GM19463 (cell line): ENCODE data around the gene ZNF672.
"Not testable (repeated sequence)": the region's sequence is repeated elsewhere in the genome, so short reads cannot be mapped to it uniquely, and the experiment has no call there.

Experiments used
- ATAC-seq: cut with Tn5 transposase; IDR thresholded peaks from one replicate; pipeline ENCODE4 v1.9.1; 2021; ENCODE audit warnings: mild to moderate bottlenecking, moderate library complexity; ENCODE audit not compliant: unreplicated experiment

Gene ZNF672

GRCh38 chr1:248837781-248838356 lies at the start of gene ZNF672:
Gene ZNF672 (plus strand): TSS chr1:248838224. CDS start chr1:248847275, 9,051 bp downstream.
- ATAC-seq = peak; percentile 75

GRCh38 chr1:248788327-248788726 lies 49.7 kb upstream of the ZNF672 start:
- no peak for ATAC-seq

GRCh38 chr1:248789337-248789736 lies 48.7 kb upstream of the ZNF672 start:
- not testable (repeated sequence) for ATAC-seq

DNA sequence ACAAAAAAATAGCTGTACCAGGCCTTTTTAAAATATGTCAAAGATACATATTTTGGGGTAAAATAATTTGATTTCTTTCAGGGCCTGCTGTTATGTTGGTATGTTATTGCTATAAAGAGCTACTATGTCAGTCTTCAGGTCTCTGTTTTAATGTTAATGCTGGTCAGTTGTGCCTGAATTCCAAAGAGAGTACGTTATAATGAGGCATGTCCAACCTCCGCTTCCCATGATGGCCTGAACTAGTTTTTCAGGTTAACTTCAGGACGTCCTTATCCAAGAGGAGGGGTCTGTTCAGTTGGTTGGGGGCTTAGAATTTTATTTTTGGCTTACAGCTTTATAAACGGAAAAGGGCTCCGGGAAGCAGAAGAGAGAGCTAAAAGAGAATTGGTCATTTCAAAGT lies 47.6 kb upstream of the ZNF672 start:
- no peak for ATAC-seq

GRCh38 chr1:248791010-248791409 lies 47.0 kb upstream of the ZNF672 start:
- ATAC-seq = no peak

DNA sequence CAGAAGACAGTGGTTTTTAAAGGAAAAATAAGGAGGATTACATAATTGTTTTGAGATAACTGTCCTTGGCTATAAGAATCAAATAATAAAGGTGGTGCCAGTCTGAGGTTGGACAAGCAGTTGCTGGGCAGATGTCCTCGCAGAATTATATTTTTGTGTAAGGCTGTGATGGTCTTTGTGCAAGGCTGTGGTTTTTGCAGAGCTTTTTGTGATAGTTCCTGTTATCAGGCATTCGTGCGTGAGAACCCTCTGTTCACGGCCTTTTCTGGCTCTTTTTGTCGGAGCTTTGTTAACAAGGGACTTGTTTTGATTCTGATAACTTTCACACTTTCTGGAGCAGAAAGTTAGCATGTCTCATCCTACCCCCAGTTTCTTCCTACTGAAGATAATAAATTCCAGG lies 45.7 kb upstream of the ZNF672 start:
- no peak for ATAC-seq

- ATAC-seq = peak; percentile 94
These were observed 44.4 kb upstream of the ZNF672 start for GRCh38 chr1:248793592-248793991.

GRCh38 chr1:248794663-248795062 lies 43.4 kb upstream of the ZNF672 start:
- ATAC-seq = not testable (repeated sequence)

- ATAC-seq = no peak
These were observed 39.2 kb upstream of the ZNF672 start for GRCh38 chr1:248798791-248799190.

DNA sequence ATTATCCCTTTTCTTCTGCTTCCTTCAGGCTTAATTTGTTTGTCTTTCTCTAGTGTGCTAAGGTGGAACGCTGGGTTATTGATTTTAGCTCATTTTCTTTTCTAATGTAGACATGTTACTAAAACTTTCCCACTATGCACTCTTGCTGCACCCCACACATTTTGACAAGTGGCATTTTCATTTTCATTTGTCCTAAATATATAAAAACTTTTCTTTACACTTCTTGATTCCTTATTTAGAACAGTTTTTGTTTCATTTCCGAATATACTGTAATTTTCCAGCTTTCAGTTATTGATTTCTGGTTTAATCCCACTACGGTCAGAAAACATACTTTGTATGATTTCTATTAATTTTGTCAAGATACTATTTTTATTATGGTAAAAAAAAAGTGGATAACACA lies 37.6 kb upstream of the ZNF672 start:
- ATAC-seq = no peak

GRCh38 chr1:248802454-248802853 lies 35.6 kb upstream of the ZNF672 start:
- no peak for ATAC-seq

GRCh38 chr1:248803501-248803900 lies 34.5 kb upstream of the ZNF672 start:
- ATAC-seq = not testable (repeated sequence)

- peak; percentile 77 for ATAC-seq
These were observed 33.0 kb upstream of the ZNF672 start for GRCh38 chr1:248804771-248805681.

DNA sequence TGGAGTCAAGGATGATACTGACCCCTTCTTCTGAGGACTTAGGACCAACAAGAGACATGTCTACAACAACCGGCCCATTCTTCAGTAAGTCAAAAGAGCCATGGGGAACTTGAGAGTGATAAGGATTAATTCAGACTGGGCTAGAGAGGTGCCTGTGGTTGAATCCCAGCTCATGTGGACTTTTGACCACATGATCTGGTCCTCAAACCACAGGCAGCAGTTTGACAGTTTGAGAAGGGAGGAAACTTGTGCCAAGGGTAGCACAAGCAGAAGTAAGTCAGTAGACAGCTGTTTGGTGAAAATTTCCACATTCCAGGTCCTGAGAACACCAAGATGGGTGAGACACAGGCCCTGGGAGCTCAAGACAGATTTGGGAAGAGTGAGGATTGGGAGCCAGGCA lies 32.1 kb upstream of the ZNF672 start:
- ATAC-seq = no peak

DNA sequence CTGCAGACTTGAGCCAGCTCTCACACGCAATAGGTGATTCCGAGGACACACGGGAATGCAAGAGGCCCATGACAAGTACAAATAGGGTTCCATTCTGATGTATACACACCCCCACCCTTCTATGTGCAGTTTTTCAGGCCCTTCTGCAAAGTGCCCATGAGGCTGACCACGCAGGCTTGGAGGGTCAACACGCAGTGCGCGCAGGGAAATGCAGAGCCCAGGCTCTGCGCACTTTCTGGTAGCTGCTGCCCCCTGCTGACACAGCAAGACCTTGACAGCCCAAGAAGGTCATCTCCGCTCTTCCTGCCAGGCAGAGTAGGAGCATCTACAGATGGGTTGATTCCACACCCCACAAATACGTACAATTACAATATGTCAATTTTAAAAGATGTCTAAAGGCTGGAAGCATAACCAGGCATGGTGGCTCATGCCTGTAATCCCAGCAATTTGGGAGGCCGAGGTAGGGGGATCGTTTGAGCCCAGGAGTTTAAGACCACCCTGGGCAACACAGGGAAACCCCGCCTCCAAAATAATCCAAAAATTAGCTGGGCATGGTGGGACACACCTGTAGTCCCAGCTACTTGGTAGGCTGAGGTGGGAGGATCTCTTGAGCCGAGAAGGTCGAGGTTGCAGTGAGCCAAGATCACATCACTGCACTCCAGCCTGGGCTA lies 30.8 kb upstream of the ZNF672 start:
- peak; percentile 54 for ATAC-seq

DNA sequence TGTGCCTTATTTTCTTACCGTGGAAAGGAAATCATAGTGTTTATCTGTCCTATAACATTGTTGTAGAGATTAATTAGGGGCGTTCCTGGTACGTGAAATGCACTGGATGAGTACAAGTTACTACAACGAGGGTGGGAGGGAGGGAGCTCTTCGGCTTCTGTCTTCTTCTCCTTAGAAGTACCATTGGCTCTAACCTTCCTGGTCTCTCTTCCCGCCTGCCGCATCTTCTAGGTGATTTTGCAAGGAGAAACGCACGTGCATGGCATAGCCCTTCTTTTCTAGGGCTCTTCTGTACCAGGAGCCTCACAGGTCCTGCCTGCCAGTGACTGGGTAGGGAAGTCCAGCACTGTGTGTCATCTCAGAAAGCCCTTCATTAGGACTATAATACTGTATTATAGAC lies 29.1 kb upstream of the ZNF672 start:
- ATAC-seq = no peak

DNA sequence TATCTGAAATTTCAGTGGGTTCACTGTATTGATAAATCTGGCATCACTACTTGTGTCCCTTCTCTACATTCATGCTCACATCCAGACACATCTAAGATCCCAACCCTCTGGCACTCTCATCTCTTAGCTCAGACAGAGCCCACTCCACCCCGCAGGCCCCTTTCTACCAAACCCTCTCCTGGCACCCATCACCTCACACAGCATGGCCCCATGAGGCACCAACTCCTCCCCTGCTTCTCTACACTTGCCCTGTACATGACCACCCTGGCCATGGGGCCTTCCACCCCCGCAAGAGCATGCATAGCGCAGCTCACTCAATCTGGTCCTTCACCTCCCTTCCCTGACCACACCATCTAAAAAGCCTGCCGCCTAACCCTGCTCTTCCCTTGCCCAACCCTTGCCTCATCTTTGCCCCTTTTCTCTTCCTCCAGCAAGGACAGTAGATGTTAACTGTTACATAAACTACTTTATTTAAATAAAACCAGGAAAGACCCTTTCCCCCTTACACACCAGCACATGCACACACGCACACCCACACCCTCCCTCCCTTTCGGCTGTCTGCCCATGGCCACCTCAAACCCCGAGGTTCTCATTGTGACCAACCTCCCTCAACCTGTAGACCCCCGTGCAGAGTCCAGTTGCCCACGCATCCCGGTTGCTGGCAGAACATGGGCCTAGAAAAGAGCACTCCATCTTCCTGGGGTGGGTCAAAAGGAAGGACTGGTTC lies 27.9 kb upstream of the ZNF672 start:
- ATAC-seq = no peak

GRCh38 chr1:248810727-248811513 lies 27.1 kb upstream of the ZNF672 start:
- ATAC-seq = no peak

- no peak for ATAC-seq
These were observed 26.2 kb upstream of the ZNF672 start for GRCh38 chr1:248811514-248812490.
